GM23338 (cell line): ENCODE results near the gene FOXP1.

Experiments used
- CREB1 ChIP-seq: fragments of 250-450 bp; sonication (Bioruptor Pico); IDR thresholded peaks from 2 replicates; pipeline ENCODE4 v1.5.0; 2020; ENCODE audit warnings: low read depth, mild to moderate bottlenecking, moderate library complexity
- EZH2 ChIP-seq: fragments of 200-600 bp; sonication (generic); IDR thresholded peaks from one replicate; pipeline ENCODE4 v1.8.0; 2017; ENCODE audit warnings: antibody characterized with exemption, mild to moderate bottlenecking, low read depth; ENCODE audit not compliant: unreplicated experiment
- NANOG ChIP-seq: IDR thresholded peaks from 2 replicates; pipeline ENCODE4 v1.6.1; 2016; ENCODE audit warnings: antibody characterized with exemption, borderline replicate concordance
- POLR2AphosphoS5 ChIP-seq: IDR thresholded peaks from 2 replicates; pipeline ENCODE4 v1.6.1; 2016; ENCODE audit warnings: antibody characterized with exemption, low read depth
- TF ChIP-seq, protein P1 (sequence below), 2 experiments: fragments of 200-600 bp in 1 of 2; sonication (generic) in 1 of 2; conservative IDR thresholded peaks; 2 replicates each; pipeline versions ENCODE4 v1.5.1 to v1.6.1; 2016 to 2017; ENCODE audit warnings: antibody characterized with exemption in 2 of 2, low read depth in 2 of 2, mild to moderate bottlenecking in 2 of 2, moderate library complexity in 1 of 2
- TF ChIP-seq, protein P2 (sequence below): IDR thresholded peaks from one replicate; pipeline ENCODE4 v1.6.1; 2018; ENCODE audit warnings: antibody characterized with exemption; ENCODE audit not compliant: unreplicated experiment

DNA sequence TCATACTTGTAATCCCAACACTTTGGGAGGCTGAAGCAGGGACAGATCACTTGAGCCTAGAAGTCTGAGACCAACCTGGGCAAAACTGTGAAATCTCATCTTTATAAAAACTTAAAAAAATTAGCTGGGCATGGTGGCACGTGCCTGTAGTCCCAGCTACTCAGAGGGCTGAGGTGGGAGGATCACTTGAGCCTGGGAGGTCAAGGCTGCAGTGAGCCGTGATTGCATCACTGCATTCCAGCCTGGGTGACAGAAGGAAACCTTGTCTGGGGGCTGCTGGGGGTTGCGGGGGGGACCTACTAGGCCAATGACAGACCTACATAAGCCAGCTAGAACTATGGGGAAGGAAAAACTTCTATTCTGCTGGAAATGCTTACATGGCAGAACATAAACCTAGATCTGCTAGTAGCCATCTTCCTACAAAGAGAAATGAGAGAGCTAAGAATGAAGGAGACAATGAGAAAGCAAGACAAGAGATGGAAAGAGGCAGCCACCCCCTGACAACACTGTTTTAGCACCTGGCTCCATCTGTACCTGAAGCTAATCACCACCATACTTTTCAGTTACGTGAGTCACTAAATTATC, 23.9 kb downstream of the FOXP1 start:
- TF ChIP-seq, protein P1, sequence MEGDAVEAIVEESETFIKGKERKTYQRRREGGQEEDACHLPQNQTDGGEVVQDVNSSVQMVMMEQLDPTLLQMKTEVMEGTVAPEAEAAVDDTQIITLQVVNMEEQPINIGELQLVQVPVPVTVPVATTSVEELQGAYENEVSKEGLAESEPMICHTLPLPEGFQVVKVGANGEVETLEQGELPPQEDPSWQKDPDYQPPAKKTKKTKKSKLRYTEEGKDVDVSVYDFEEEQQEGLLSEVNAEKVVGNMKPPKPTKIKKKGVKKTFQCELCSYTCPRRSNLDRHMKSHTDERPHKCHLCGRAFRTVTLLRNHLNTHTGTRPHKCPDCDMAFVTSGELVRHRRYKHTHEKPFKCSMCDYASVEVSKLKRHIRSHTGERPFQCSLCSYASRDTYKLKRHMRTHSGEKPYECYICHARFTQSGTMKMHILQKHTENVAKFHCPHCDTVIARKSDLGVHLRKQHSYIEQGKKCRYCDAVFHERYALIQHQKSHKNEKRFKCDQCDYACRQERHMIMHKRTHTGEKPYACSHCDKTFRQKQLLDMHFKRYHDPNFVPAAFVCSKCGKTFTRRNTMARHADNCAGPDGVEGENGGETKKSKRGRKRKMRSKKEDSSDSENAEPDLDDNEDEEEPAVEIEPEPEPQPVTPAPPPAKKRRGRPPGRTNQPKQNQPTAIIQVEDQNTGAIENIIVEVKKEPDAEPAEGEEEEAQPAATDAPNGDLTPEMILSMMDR (conservative IDR thresholded peaks at IDR 0.05; ENCODE audit: low read depth in 2 of 2), result no peak
- TF ChIP-seq NANOG, result no peak
- TF ChIP-seq POLR2AphosphoS5, result no peak
- TF ChIP-seq EZH2, result no peak
- TF ChIP-seq CREB1, result no peak
- TF ChIP-seq, protein P2, sequence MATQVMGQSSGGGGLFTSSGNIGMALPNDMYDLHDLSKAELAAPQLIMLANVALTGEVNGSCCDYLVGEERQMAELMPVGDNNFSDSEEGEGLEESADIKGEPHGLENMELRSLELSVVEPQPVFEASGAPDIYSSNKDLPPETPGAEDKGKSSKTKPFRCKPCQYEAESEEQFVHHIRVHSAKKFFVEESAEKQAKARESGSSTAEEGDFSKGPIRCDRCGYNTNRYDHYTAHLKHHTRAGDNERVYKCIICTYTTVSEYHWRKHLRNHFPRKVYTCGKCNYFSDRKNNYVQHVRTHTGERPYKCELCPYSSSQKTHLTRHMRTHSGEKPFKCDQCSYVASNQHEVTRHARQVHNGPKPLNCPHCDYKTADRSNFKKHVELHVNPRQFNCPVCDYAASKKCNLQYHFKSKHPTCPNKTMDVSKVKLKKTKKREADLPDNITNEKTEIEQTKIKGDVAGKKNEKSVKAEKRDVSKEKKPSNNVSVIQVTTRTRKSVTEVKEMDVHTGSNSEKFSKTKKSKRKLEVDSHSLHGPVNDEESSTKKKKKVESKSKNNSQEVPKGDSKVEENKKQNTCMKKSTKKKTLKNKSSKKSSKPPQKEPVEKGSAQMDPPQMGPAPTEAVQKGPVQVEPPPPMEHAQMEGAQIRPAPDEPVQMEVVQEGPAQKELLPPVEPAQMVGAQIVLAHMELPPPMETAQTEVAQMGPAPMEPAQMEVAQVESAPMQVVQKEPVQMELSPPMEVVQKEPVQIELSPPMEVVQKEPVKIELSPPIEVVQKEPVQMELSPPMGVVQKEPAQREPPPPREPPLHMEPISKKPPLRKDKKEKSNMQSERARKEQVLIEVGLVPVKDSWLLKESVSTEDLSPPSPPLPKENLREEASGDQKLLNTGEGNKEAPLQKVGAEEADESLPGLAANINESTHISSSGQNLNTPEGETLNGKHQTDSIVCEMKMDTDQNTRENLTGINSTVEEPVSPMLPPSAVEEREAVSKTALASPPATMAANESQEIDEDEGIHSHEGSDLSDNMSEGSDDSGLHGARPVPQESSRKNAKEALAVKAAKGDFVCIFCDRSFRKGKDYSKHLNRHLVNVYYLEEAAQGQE, result no peak
